Measurements from ENCODE around the gene UTS2R. TPM values are rescaled to one million over a fixed set of nuclear protein-coding genes. Genes with fewer than 3 reads are reported as not detected.

The UTS2R gene
- total and polyA plus RNA-seq, 7 donors: not detected

DNA sequence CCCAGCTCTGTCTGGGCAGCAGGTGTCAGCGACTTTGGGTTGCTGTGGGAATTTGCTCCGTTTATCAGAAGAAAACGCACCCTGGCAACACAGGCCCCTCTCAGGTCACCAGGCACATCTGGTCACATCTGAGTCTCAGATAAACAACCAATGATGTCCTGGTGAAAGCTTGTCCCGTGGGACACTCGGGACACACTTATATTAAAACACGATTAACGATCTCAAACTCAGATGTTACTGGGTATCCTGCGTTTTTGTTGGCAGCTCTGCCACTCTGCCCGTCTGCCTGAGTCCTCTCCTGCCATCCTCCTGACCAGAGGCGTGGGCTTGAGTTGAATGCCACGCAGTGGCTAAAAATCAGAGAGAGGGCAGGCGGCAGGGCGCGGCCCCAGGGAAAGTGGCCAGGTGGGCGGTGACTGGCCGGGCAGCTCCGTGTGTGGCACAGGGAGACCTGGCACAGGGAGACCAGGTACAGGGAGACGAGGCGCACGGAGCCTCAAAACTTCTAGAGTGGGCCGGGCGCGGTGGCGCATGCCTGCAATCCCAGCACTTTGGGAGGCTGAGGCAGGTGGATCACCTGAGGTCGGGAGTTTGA lies 40.1 kb upstream of the UTS2R start:
- H3K4me3 ChIP-seq: no peak overlapping the region
- 19 to 83% methylated on average over 25 of the region's 25 CpGs for WGBS, 2 donors
- peaks cover 0 to 56% (median 48%) of the 10 kb centered on the region in 4 donors for H3K4me1 ChIP-seq
- no peak for DNase-seq
- no peaks in the 10 kb centered on the region for H3K36me3 ChIP-seq
- no peaks in the 10 kb centered on the region for H3K9me3 ChIP-seq
- TF ChIP-seq, protein P1, sequence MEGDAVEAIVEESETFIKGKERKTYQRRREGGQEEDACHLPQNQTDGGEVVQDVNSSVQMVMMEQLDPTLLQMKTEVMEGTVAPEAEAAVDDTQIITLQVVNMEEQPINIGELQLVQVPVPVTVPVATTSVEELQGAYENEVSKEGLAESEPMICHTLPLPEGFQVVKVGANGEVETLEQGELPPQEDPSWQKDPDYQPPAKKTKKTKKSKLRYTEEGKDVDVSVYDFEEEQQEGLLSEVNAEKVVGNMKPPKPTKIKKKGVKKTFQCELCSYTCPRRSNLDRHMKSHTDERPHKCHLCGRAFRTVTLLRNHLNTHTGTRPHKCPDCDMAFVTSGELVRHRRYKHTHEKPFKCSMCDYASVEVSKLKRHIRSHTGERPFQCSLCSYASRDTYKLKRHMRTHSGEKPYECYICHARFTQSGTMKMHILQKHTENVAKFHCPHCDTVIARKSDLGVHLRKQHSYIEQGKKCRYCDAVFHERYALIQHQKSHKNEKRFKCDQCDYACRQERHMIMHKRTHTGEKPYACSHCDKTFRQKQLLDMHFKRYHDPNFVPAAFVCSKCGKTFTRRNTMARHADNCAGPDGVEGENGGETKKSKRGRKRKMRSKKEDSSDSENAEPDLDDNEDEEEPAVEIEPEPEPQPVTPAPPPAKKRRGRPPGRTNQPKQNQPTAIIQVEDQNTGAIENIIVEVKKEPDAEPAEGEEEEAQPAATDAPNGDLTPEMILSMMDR (IDR thresholded peaks at IDR 0.05): no peak
- TF ChIP-seq POLR2AphosphoS5 (IDR thresholded peaks at IDR 0.05): no peak
- TF ChIP-seq POLR2A (IDR thresholded peaks at IDR 0.05): no peak
- no peak for TF ChIP-seq EP300 (IDR thresholded peaks at IDR 0.05)
- H3K27me3 ChIP-seq: no peaks in the 10 kb centered on the region
- H3K27ac ChIP-seq: peak overlapping the region in 2 of 4 donors; percentile 80 to 83
- intact Hi-C loops (cut with DNase I): loop anchor here (5.0 to 10.0 kb wide), 2 partner anchors 34 to 263 kb away; no protein-coding TSS in a partner anchor

DNA sequence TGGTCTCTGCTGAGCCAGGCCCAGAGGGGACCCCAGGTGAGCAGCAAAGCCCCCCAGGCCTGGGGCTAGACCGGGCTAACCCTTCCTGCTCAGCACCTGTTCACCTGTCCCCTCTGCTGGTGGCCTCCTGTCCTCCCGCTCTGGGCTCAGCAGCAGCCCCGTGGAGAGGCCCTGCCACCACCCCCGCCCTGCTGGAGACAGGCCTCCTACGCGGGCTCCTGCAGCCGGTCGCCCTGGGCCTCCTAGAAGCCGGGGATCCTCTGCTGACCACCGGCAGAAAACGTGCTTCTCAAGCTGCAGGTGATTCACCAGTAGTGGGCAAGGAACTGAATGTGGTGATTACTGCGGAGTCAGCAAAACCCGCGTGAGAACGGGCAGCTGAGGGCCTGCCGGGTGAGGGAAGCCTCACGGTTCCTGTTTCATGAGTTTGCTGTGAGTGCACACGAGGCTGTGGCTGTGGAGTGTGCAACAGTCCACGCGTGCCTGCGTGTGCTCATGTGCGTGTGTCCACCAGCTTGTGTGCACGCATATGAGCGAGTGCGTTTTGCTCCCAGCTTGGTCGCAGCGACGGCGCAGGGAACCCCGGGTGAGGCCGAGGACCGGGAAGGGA lies 38.8 kb upstream of the UTS2R start:
- Histone ChIP-seq H3K4me3 (peak overlapping the region; percentile 53 to 79 (median 60)), H3K27ac (peak overlapping the region; percentile 72 to 83 (median 79))
- DNase-seq: peak; percentile 85

DNA sequence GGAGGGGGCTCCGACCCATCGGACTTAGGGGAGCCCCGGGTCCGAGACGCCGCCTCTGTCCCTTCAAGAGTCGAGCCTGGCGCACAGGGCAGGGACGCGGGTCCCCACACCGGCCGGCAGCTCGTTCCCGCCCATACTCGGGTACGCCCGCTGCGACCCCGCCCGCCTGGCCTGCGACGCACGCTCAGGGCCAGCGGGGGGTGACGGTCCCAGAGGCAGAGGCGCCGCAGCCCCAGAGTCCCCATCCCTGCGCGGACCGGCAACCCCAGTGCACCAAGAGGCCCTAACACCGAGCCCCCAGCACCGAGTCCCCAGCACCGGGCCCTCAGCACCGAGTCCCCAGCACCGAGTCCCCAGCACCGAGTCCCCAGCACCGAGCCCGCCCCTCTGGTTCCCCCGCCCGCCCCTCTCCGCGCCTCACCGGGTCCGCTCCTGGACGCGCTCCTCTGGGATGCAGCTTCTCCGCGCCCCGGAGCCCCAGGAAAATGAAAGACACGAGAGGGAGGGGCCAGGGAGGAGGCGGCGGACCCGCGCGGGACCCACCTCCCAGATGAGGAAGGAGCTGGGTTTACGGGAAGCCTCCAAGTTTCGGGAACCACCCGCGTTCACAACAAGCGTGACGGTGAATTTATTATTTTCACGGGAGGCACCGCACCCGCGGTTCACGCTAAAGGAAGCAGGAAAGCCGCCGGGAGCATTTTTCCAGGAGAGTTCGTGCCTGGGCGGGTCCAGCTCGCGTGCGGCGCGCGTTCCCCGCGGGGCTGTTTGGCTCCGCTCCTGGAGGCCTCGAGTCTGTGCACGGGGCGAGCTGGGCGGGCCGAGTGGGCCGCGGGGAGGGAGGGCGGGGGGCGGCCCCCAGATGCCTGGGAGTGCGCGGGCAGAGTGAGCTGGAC lies 38.0 kb upstream of the UTS2R start, which contains the start of gene SECTM1:
TSS of gene SECTM1 (minus strand) at position 488 of the 893 bp plus-strand sequence. CDS start 6,526 bp downstream, outside the sequence.
- Histone ChIP-seq H3K36me3 (no peaks in the 10 kb centered on the region), H3K27me3 (no peaks in the 10 kb centered on the region), H3K4me1 (peaks cover 0 to 59% (median 53%) of the 10 kb centered on the region in 4 donors), H3K27ac (peak within 1 kb of the TSS; percentile 72 to 83 (median 79)), H3K4me3 (peak within 1 kb of the TSS; percentile 53 to 79 (median 60)), H3K9me3 (no peaks in the 10 kb centered on the region)
- WGBS, 2 donors: 1 to 2% methylated on average over 90 of the region's 90 CpGs
- no peak for TF ChIP-seq POLR2A (IDR thresholded peaks at IDR 0.05)
- TF ChIP-seq EP300 (IDR thresholded peaks at IDR 0.05): peak in 1 of 4 donors; percentile 19
- TF ChIP-seq POLR2AphosphoS5 (IDR thresholded peaks at IDR 0.05): peak; percentile 31 to 74 (median 64)
- intact Hi-C loops (cut with DNase I): loop anchor here (5.0 to 10.0 kb wide), 2 partner anchors 36 to 261 kb away; no protein-coding TSS in a partner anchor
- DNase-seq: peak; percentile 88

More for the DNA sequence above, 38.8 kb upstream of the UTS2R start:
- 3 to 14% methylated on average over 32 of the region's 32 CpGs for WGBS, 2 donors
- intact Hi-C loops (cut with DNase I): loop anchor here (5.0 to 10.0 kb wide), 2 partner anchors 35 to 262 kb away; no protein-coding TSS in a partner anchor
- peaks cover 0 to 56% (median 48%) of the 10 kb centered on the region in 4 donors for H3K4me1 ChIP-seq
- no peaks in the 10 kb centered on the region for H3K36me3 ChIP-seq
- TF ChIP-seq, protein P1 (IDR thresholded peaks at IDR 0.05): no peak
- TF ChIP-seq POLR2AphosphoS5 (IDR thresholded peaks at IDR 0.05): peak in 2 of 4 donors; percentile 22 to 23
- H3K27me3 ChIP-seq: no peaks in the 10 kb centered on the region
- no peaks in the 10 kb centered on the region for H3K9me3 ChIP-seq

DNA sequence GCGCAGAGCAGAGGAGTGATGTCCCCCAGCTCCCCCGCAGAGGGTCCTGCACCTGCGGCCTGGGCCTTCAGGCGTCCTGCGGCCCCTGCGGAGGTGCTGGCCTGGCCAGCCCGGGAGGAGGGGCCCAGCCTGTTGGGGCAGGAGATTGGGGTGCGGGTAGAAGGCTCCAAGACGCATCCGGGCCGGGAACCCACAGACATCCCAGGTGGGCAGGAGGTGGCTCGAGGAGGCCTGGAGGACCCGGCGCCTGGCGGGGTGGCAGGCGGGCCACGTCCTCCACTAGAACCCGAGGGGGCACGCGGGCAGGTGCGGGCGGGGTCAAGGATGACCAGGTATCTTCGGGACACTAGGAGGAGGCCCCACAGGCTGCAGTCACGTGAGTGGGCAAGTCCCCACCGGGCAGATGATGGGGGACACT lies 37.4 kb upstream of the UTS2R start:
- H3K36me3 ChIP-seq: no peaks in the 10 kb centered on the region
- H3K27me3 ChIP-seq: no peaks in the 10 kb centered on the region
- peak overlapping the region; percentile 53 to 79 (median 60) for H3K4me3 ChIP-seq
- H3K27ac ChIP-seq: peak overlapping the region; percentile 72 to 83 (median 79)
- TF ChIP-seq, protein P1 (IDR thresholded peaks at IDR 0.05): no peak
- TF ChIP-seq POLR2AphosphoS5 (IDR thresholded peaks at IDR 0.05): no peak
- no peak for TF ChIP-seq POLR2A (IDR thresholded peaks at IDR 0.05)
- no peak for TF ChIP-seq EP300 (IDR thresholded peaks at IDR 0.05)
- peaks cover 0 to 65% (median 59%) of the 10 kb centered on the region in 4 donors for H3K4me1 ChIP-seq
- H3K9me3 ChIP-seq: no peaks in the 10 kb centered on the region
- no peak for DNase-seq
- WGBS, 2 donors: 21 to 55% methylated on average over 25 of the region's 25 CpGs
- intact Hi-C loops (cut with DNase I): loop anchor here (5.0 to 10.0 kb wide), 2 partner anchors 37 to 261 kb away; no protein-coding TSS in a partner anchor
